ENCODE results near the gene PVALEF. TPM values are rescaled to one million over a fixed set of nuclear protein-coding genes. Genes with fewer than 3 reads are reported as not detected.

Gene PVALEF
- total RNA-seq, 2 experiments from 2014 or later, result not detected

- POLR2A ChIA-PET, result no interaction called here
- Mint-ChIP-seq H3K36me3 (ENCODE audit: low read depth) (no peaks in the 10 kb centered on the region), H3K27ac (no peak overlapping the region), H3K4me3 (no peak overlapping the region), H3K4me1 (no peaks in the 10 kb centered on the region), H3K27me3 (peaks cover 2% of the 10 kb centered on the region), H3K9me3 (no peaks in the 10 kb centered on the region)
- DNase-seq, result no peak
- CTCF ChIA-PET, result interaction anchor here (0.7 kb wide), 1 partner anchor 13 kb away, joined by 4 read pairs; no protein-coding TSS in a partner anchor
Measured at GRCh38 chr17:81188491-81188840, 23.2 kb downstream of the PVALEF start.

GRCh38 chr17:81189016-81189415, 23.7 kb downstream of the PVALEF start:
- POLR2A ChIA-PET, result no interaction called here
- no peak overlapping the region for H3K27ac Mint-ChIP-seq
- CTCF ChIA-PET, result interaction anchor here (0.6 to 0.7 kb wide), 2 partner anchors 12 to 47 kb away, joined by 4 read pairs; no protein-coding TSS in a partner anchor
- no peak overlapping the region for H3K4me3 Mint-ChIP-seq
- DNase-seq, result no peak
- no peaks in the 10 kb centered on the region for H3K36me3 Mint-ChIP-seq (ENCODE audit: low read depth)
- no peaks in the 10 kb centered on the region for H3K4me1 Mint-ChIP-seq
- no peaks in the 10 kb centered on the region for H3K9me3 Mint-ChIP-seq
- peaks cover 2% of the 10 kb centered on the region for H3K27me3 Mint-ChIP-seq

- Mint-ChIP-seq H3K36me3 (ENCODE audit: low read depth) (no peaks in the 10 kb centered on the region), H3K9me3 (no peaks in the 10 kb centered on the region), H3K27me3 (no peaks in the 10 kb centered on the region), H3K4me1 (no peaks in the 10 kb centered on the region), H3K27ac (no peak overlapping the region), H3K4me3 (no peak overlapping the region)
- no peak for DNase-seq
- POLR2A ChIA-PET, result no interaction called here
- CTCF ChIA-PET, result interaction anchor here (0.7 to 1.2 kb wide), 2 partner anchors 9 to 48 kb away, joined by 3 to 6 read pairs; no protein-coding TSS in a partner anchor
Measured at GRCh38 chr17:81189670-81190530, 24.6 kb downstream of the PVALEF start.

- Mint-ChIP-seq H3K4me3 (no peak overlapping the region), H3K4me1 (no peaks in the 10 kb centered on the region), H3K9me3 (no peaks in the 10 kb centered on the region), H3K36me3 (ENCODE audit: low read depth) (no peaks in the 10 kb centered on the region), H3K27me3 (no peaks in the 10 kb centered on the region), H3K27ac (no peak overlapping the region)
- POLR2A ChIA-PET, result no interaction called here
- DNase-seq, result no peak
- CTCF ChIA-PET, result interaction anchor here (0.7 to 1.2 kb wide), 2 partner anchors 8 to 48 kb away, joined by 3 to 6 read pairs; no protein-coding TSS in a partner anchor
Measured at GRCh38 chr17:81190591-81190990, 25.3 kb downstream of the PVALEF start.

GRCh38 chr17:81191116-81191515, 25.8 kb downstream of the PVALEF start:
- Mint-ChIP-seq H3K4me1 (no peaks in the 10 kb centered on the region), H3K27me3 (no peaks in the 10 kb centered on the region), H3K9me3 (no peaks in the 10 kb centered on the region), H3K4me3 (no peak overlapping the region), H3K27ac (no peak overlapping the region), H3K36me3 (ENCODE audit: low read depth) (no peaks in the 10 kb centered on the region)
- no peak for DNase-seq
- ChIA-PET CTCF (interaction anchor here (1.2 kb wide), 1 partner anchor 8 kb away, joined by 3 read pairs; no protein-coding TSS in a partner anchor), POLR2A (no interaction called here)

GRCh38 chr17:81191646-81192045, 26.3 kb downstream of the PVALEF start:
- Mint-ChIP-seq H3K27me3 (no peaks in the 10 kb centered on the region), H3K4me3 (no peak overlapping the region), H3K27ac (no peak overlapping the region), H3K36me3 (ENCODE audit: low read depth) (no peaks in the 10 kb centered on the region), H3K4me1 (no peaks in the 10 kb centered on the region), H3K9me3 (no peaks in the 10 kb centered on the region)
- no peak for DNase-seq
- CTCF ChIA-PET, result no interaction called here
- POLR2A ChIA-PET, result no interaction called here

- no peaks in the 10 kb centered on the region for H3K27me3 Mint-ChIP-seq
- DNase-seq, result no peak
- ChIA-PET CTCF (interaction anchor here (0.6 to 1.2 kb wide), 2 partner anchors 11 to 1026 kb away, joined by 4 to 5 read pairs; no protein-coding TSS in a partner anchor), POLR2A (no interaction called here)
- H3K4me1 Mint-ChIP-seq, result no peaks in the 10 kb centered on the region
- H3K27ac Mint-ChIP-seq, result no peak overlapping the region
- H3K36me3 Mint-ChIP-seq (ENCODE audit: low read depth), result no peaks in the 10 kb centered on the region
- no peaks in the 10 kb centered on the region for H3K9me3 Mint-ChIP-seq
- H3K4me3 Mint-ChIP-seq, result no peak overlapping the region
Measured at GRCh38 chr17:81192386-81193050, 27.2 kb downstream of the PVALEF start.

- no peaks in the 10 kb centered on the region for H3K4me1 Mint-ChIP-seq
- no peaks in the 10 kb centered on the region for H3K36me3 Mint-ChIP-seq (ENCODE audit: low read depth)
- no peak for DNase-seq
- ChIA-PET CTCF (interaction anchor here (1.2 kb wide), 1 partner anchor 11 kb away, joined by 4 read pairs; no protein-coding TSS in a partner anchor), POLR2A (no interaction called here)
- no peak overlapping the region for H3K4me3 Mint-ChIP-seq
- H3K27ac Mint-ChIP-seq, result no peak overlapping the region
- no peaks in the 10 kb centered on the region for H3K9me3 Mint-ChIP-seq
- no peaks in the 10 kb centered on the region for H3K27me3 Mint-ChIP-seq
Measured at GRCh38 chr17:81193051-81193410, 27.7 kb downstream of the PVALEF start.

- H3K27ac Mint-ChIP-seq, result no peak overlapping the region
- H3K4me3 Mint-ChIP-seq, result no peak overlapping the region
- H3K36me3 Mint-ChIP-seq (ENCODE audit: low read depth), result no peaks in the 10 kb centered on the region
- DNase-seq, result no peak
- H3K27me3 Mint-ChIP-seq, result no peaks in the 10 kb centered on the region
- ChIA-PET CTCF (no interaction called here), POLR2A (no interaction called here)
- no peaks in the 10 kb centered on the region for H3K9me3 Mint-ChIP-seq
- H3K4me1 Mint-ChIP-seq, result no peaks in the 10 kb centered on the region
Measured at GRCh38 chr17:81193470-81194224, 28.3 kb downstream of the PVALEF start.

GRCh38 chr17:81194225-81194760, 29.0 kb downstream of the PVALEF start:
- no peaks in the 10 kb centered on the region for H3K9me3 Mint-ChIP-seq
- H3K27me3 Mint-ChIP-seq, result no peaks in the 10 kb centered on the region
- H3K4me1 Mint-ChIP-seq, result no peaks in the 10 kb centered on the region
- DNase-seq, result no peak
- no peak overlapping the region for H3K4me3 Mint-ChIP-seq
- POLR2A ChIA-PET, result no interaction called here
- CTCF ChIA-PET, result no interaction called here
- H3K27ac Mint-ChIP-seq, result no peak overlapping the region
- H3K36me3 Mint-ChIP-seq (ENCODE audit: low read depth), result no peaks in the 10 kb centered on the region

- Mint-ChIP-seq H3K27me3 (no peaks in the 10 kb centered on the region), H3K27ac (no peak overlapping the region), H3K4me3 (no peak overlapping the region), H3K9me3 (no peaks in the 10 kb centered on the region), H3K4me1 (no peaks in the 10 kb centered on the region), H3K36me3 (ENCODE audit: low read depth) (no peaks in the 10 kb centered on the region)
- POLR2A ChIA-PET, result no interaction called here
- DNase-seq, result no peak
- CTCF ChIA-PET, result no interaction called here
Measured at GRCh38 chr17:81194941-81195901, 29.9 kb downstream of the PVALEF start.

GRCh38 chr17:81195941-81196495, 30.7 kb downstream of the PVALEF start:
- Mint-ChIP-seq H3K4me1 (no peaks in the 10 kb centered on the region), H3K36me3 (ENCODE audit: low read depth) (no peaks in the 10 kb centered on the region), H3K4me3 (no peak overlapping the region), H3K27ac (no peak overlapping the region), H3K27me3 (no peaks in the 10 kb centered on the region), H3K9me3 (no peaks in the 10 kb centered on the region)
- ChIA-PET POLR2A (no interaction called here), CTCF (no interaction called here)
- DNase-seq, result no peak

Measured in activated CD4-positive, alpha-beta T cell treated with anti-CD3 and anti-CD28 coated beads, Interleukin-2, amount 10 ng/mL, durations not matched to agents 7 days and 5 days (primary cell).